ENCODE measurements around the gene KCNE4. TPM values are rescaled to one million over a fixed set of nuclear protein-coding genes. Genes with fewer than 3 reads are reported as not detected.

The KCNE4 gene
- total and polyA plus RNA-seq, 2 donors (not counting 1 experiment from before 2014, with no cell fraction given) = not detected

DNA sequence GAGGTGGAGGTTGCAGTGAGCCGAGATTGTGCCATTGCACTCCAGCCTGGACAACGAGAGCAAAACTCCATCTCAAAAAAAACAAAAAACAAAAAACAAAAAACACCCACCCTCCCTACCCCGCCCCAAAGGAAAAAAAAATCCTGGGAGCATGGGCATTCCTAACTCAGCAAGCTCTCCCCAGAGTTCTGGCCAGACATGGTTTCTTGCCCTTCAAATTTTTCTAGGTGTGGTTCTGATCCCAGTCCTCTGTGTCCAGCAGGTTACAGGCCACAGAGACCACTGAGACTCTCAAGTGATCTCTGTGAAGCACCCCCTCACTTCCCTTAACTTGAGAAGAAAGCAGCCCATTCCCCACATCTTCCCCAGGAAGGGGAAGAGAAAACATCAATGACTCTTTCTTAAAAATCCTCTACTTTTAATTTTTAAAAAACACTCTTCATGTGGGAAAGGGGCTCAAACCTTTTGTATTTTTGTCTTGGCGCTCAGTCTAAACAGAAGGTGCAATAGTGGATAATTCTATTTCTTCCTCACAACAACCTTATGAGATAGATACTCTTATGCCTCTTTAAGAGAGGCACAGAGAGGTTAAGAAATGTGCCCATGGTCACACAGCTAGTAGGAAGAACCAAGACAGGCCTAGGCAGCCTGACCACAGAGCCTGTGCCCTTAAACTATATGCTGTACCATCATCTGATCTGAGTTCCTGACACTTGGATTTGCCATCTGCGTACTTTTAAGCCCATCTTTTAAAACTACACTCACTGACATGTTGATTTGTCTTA lies 6.9 kb upstream of the KCNE4 start:
- intact Hi-C loops (cut with micrococcal nuclease) = no loop called here
- no peaks in the 10 kb centered on the region for H3K36me3 ChIP-seq (replicated peaks in 1 of 2; ENCODE audit: control extremely low read depth in 1 of 2, control insufficient read depth in 1 of 2, extremely low read depth in 1 of 2, insufficient read depth in 2 of 2, low read length in 1 of 2)
- no peak for TF ChIP-seq EZH2 (IDR thresholded peaks at IDR 0.05; ENCODE audit: borderline replicate concordance, insufficient read depth, low read depth, low read length, poor library complexity, severe bottlenecking)
- TF ChIP-seq, protein P1, sequence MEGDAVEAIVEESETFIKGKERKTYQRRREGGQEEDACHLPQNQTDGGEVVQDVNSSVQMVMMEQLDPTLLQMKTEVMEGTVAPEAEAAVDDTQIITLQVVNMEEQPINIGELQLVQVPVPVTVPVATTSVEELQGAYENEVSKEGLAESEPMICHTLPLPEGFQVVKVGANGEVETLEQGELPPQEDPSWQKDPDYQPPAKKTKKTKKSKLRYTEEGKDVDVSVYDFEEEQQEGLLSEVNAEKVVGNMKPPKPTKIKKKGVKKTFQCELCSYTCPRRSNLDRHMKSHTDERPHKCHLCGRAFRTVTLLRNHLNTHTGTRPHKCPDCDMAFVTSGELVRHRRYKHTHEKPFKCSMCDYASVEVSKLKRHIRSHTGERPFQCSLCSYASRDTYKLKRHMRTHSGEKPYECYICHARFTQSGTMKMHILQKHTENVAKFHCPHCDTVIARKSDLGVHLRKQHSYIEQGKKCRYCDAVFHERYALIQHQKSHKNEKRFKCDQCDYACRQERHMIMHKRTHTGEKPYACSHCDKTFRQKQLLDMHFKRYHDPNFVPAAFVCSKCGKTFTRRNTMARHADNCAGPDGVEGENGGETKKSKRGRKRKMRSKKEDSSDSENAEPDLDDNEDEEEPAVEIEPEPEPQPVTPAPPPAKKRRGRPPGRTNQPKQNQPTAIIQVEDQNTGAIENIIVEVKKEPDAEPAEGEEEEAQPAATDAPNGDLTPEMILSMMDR (IDR thresholded peaks at IDR 0.05) = no peak
- ATAC-seq (ENCODE audit: low read depth) (no peak), DNase-seq (no peak)
- H3K27ac Mint-ChIP-seq = no peak overlapping the region
- H3K9ac ChIP-seq (ENCODE audit: low read length) = no peak overlapping the region
- no peak overlapping the region for H2AFZ ChIP-seq (ENCODE audit: insufficient read depth, low read depth, low read length, poor library complexity, severe bottlenecking)
- H3K9me3 Mint-ChIP-seq (ENCODE audit: insufficient read depth) = no peaks in the 10 kb centered on the region
- ChIA-PET POLR2A (no interaction called here), CTCF (no interaction called here)
- H3K4me3 ChIP-seq (ENCODE audit: control extremely low read depth in 1 of 5, extremely low read depth in 1 of 5, insufficient read depth in 1 of 5, low read depth in 2 of 5, low read length in 4 of 5) = no peak overlapping the region
- H3K4me3 Mint-ChIP-seq = no peak overlapping the region
- no peaks in the 10 kb centered on the region for H3K79me2 ChIP-seq (ENCODE audit: control insufficient read depth, insufficient read depth, low read length)
- 100% methylated on average over 1 of the region's 5 CpGs for WGBS (ENCODE audit: insufficient coverage)
- no peaks in the 10 kb centered on the region for H3K9me3 ChIP-seq (ENCODE audit: control extremely low read depth in 1 of 3, control insufficient read depth in 2 of 3, insufficient read depth in 1 of 3, low read length in 2 of 3)
- H4K20me1 ChIP-seq (ENCODE audit: control insufficient read depth, insufficient read depth, low read length, poor library complexity, severe bottlenecking) = no peaks in the 10 kb centered on the region
- no peak overlapping the region for H3K4me2 ChIP-seq (replicated peaks; ENCODE audit: low read depth, low read length, poor library complexity, severe bottlenecking)
- H3K4me1 ChIP-seq (ENCODE audit: control insufficient read depth in 2 of 2, insufficient read depth in 2 of 2, low read length in 2 of 2) = no peaks in the 10 kb centered on the region
- peaks cover 10% of the 10 kb centered on the region for H3K27me3 Mint-ChIP-seq
- no peaks in the 10 kb centered on the region for H3K4me1 Mint-ChIP-seq
- peaks cover 0 to 2% (median 0%) of the 10 kb centered on the region in 4 experiments for H3K27me3 ChIP-seq (replicated peaks in 1 of 4; ENCODE audit: control extremely low read depth in 1 of 4, control insufficient read depth in 3 of 4, insufficient read depth in 4 of 4, low read length in 3 of 4)
- H3K27ac ChIP-seq (ENCODE audit: low read length in 2 of 2) = no peak overlapping the region

DNA sequence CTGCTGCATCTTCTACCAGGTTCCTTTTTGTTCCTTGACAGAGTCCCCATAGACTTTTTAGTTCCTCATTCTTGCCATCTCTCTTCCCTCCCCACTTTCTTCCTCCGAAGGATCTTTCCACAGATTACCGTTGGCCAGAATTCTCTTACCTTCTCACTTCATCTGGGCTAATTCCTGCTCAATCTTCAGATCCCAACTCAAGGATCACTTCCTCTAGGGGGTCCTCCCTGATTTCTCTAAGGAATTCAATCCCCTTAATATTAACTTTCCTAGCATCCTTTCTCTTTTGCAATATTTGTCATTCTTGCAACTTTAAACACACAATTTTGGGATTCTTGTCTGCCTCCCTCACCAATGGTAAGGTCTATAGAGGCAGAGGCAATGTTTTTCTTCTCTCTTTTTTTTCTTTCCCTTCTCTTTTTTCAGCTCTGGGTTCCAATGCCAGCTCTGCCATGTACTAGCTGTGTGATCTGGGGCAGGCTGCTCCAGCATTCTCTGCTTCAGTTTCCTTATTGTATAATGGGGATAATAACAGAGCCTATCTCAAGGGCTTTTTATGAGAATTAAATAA lies 5.4 kb upstream of the KCNE4 start:
- Mint-ChIP-seq H3K9me3 (ENCODE audit: insufficient read depth) (no peaks in the 10 kb centered on the region), H3K4me3 (no peak overlapping the region), H3K27ac (no peak overlapping the region), H3K27me3 (peaks cover 10% of the 10 kb centered on the region), H3K4me1 (no peaks in the 10 kb centered on the region)
- intact Hi-C loops (cut with micrococcal nuclease) = no loop called here
- CTCF ChIA-PET = no interaction called here
- DNase-seq (no peak), ATAC-seq (ENCODE audit: low read depth) (no peak)
- Histone ChIP-seq H3K79me2 (ENCODE audit: control insufficient read depth, insufficient read depth, low read length) (no peaks in the 10 kb centered on the region), H3K27ac (ENCODE audit: low read length in 2 of 2) (no peak overlapping the region), H3K4me1 (ENCODE audit: control insufficient read depth in 2 of 2, insufficient read depth in 2 of 2, low read length in 2 of 2) (no peaks in the 10 kb centered on the region), H4K20me1 (ENCODE audit: control insufficient read depth, insufficient read depth, low read length, poor library complexity, severe bottlenecking) (no peaks in the 10 kb centered on the region), H3K9me3 (ENCODE audit: control extremely low read depth in 1 of 3, control insufficient read depth in 2 of 3, insufficient read depth in 1 of 3, low read length in 2 of 3) (no peaks in the 10 kb centered on the region), H3K4me3 (ENCODE audit: control extremely low read depth in 1 of 5, extremely low read depth in 1 of 5, insufficient read depth in 1 of 5, low read depth in 2 of 5, low read length in 4 of 5) (no peak overlapping the region), H2AFZ (ENCODE audit: insufficient read depth, low read depth, low read length, poor library complexity, severe bottlenecking) (no peak overlapping the region), H3K9ac (ENCODE audit: low read length) (no peak overlapping the region), H3K27me3 (replicated peaks in 1 of 4; ENCODE audit: control extremely low read depth in 1 of 4, control insufficient read depth in 3 of 4, insufficient read depth in 4 of 4, low read length in 3 of 4) (peaks cover 0 to 2% (median 0%) of the 10 kb centered on the region in 4 experiments), H3K36me3 (replicated peaks in 1 of 2; ENCODE audit: control extremely low read depth in 1 of 2, control insufficient read depth in 1 of 2, extremely low read depth in 1 of 2, insufficient read depth in 2 of 2, low read length in 1 of 2) (no peaks in the 10 kb centered on the region), H3K4me2 (replicated peaks; ENCODE audit: low read depth, low read length, poor library complexity, severe bottlenecking) (no peak overlapping the region)
- POLR2A ChIA-PET = no interaction called here
- 14% methylated on average over 2 of the region's 2 CpGs for WGBS (ENCODE audit: insufficient coverage)
- TF ChIP-seq, protein P1 (IDR thresholded peaks at IDR 0.05) = no peak
- TF ChIP-seq EZH2 (IDR thresholded peaks at IDR 0.05; ENCODE audit: borderline replicate concordance, insufficient read depth, low read depth, low read length, poor library complexity, severe bottlenecking) = no peak
